ENCODE data around the gene STX3.
"Not testable (repeated sequence)": the region's sequence is repeated elsewhere in the genome, so short reads cannot be mapped to it uniquely, and the experiment has no call there.

Gene STX3

GRCh38 chr11:59847626-59848025 is 92.5 kb downstream of the STX3 start:
- Histone ChIP-seq H4K20me1 (no peaks in the 10 kb centered on the region), H3K27ac (no peak overlapping the region), H3K27me3 (no peaks in the 10 kb centered on the region), H3K4me1 (no peaks in the 10 kb centered on the region), H3K4me2 (no peak overlapping the region), H3K9ac (no peak overlapping the region), H3K36me3 (no peaks in the 10 kb centered on the region), H3K4me3 (no peak overlapping the region), H3K9me3 (no peaks in the 10 kb centered on the region)
- TF ChIP-seq Cebpa-rat (IDR thresholded peaks at IDR 0.05) = no peak

GRCh38 chr11:59848439-59848838 is 93.3 kb downstream of the STX3 start:
- H3K4me3 ChIP-seq, H3K27me3 ChIP-seq, H4K20me1 ChIP-seq, H3K27ac ChIP-seq, H3K4me2 ChIP-seq, H3K9me3 ChIP-seq, H3K9ac ChIP-seq, H3K4me1 ChIP-seq, H3K36me3 ChIP-seq: not testable (repeated sequence)

GRCh38 chr11:59849129-59849528 is 94.0 kb downstream of the STX3 start:
- Histone ChIP-seq H3K36me3 (no peaks in the 10 kb centered on the region), H3K27me3 (no peaks in the 10 kb centered on the region), H3K4me1 (no peaks in the 10 kb centered on the region), H4K20me1 (no peaks in the 10 kb centered on the region), H3K9me3 (no peaks in the 10 kb centered on the region), H3K4me2 (no peak overlapping the region), H3K4me3 (no peak overlapping the region), H3K27ac (no peak overlapping the region), H3K9ac (no peak overlapping the region)
- no peak for TF ChIP-seq Cebpa-rat (IDR thresholded peaks at IDR 0.05)

- not testable (repeated sequence) for H3K36me3 ChIP-seq, H3K27ac ChIP-seq, H3K9me3 ChIP-seq, H3K4me3 ChIP-seq, H3K4me2 ChIP-seq, H3K9ac ChIP-seq, H4K20me1 ChIP-seq, H3K27me3 ChIP-seq, H3K4me1 ChIP-seq
These were observed 94.4 kb downstream of the STX3 start for GRCh38 chr11:59849551-59849950.

- H3K4me1 ChIP-seq, H3K4me2 ChIP-seq, H4K20me1 ChIP-seq, H3K27me3 ChIP-seq, H3K4me3 ChIP-seq, H3K9ac ChIP-seq, H3K27ac ChIP-seq, H3K9me3 ChIP-seq, H3K36me3 ChIP-seq: not testable (repeated sequence)
These were observed 96.2 kb downstream of the STX3 start for GRCh38 chr11:59851416-59851815.

GRCh38 chr11:59854871-59855270 is 99.7 kb downstream of the STX3 start:
- no peak overlapping the region for H3K4me3 ChIP-seq
- no peak for TF ChIP-seq Cebpa-rat (IDR thresholded peaks at IDR 0.05)

More at GRCh38 chr11:59854871-59855270, 99.7 kb downstream of the STX3 start:
- H4K20me1 ChIP-seq = no peaks in the 10 kb centered on the region
- H3K9me3 ChIP-seq = no peaks in the 10 kb centered on the region
- no peaks in the 10 kb centered on the region for H3K36me3 ChIP-seq
- no peak overlapping the region for H3K9ac ChIP-seq
- no peak overlapping the region for H3K4me2 ChIP-seq
- H3K27ac ChIP-seq = no peak overlapping the region
- no peaks in the 10 kb centered on the region for H3K27me3 ChIP-seq
- H3K4me1 ChIP-seq = no peaks in the 10 kb centered on the region
